ENCODE results near the gene FADS1.

FADS1 gene

GRCh38 chr11:61815790-61816735 lies 740 bp downstream of the FADS1 start:
- Histone ChIP-seq H3K4me1 (ENCODE audit: insufficient read depth, low read length, severe bottlenecking) (peaks cover 19% of the 10 kb centered on the region), H3K9ac (ENCODE audit: low read length) (peak overlapping the region; percentile 78), H3K27ac (ENCODE audit: low read depth, low read length, poor library complexity, severe bottlenecking) (peak overlapping the region; percentile 73), H3K9me2 (ENCODE audit: low read depth, low read length) (no peaks in the 10 kb centered on the region), H4K20me1 (ENCODE audit: insufficient read depth, low read length) (no peaks in the 10 kb centered on the region), H3K4me3 (ENCODE audit: low read depth, low read length, poor library complexity, severe bottlenecking) (peak overlapping the region; percentile 70), H3K36me3 (ENCODE audit: insufficient read depth, low read length) (peaks cover 17% of the 10 kb centered on the region), H3K79me2 (ENCODE audit: insufficient read depth, low read length) (no peaks in the 10 kb centered on the region), H3K9me3 (ENCODE audit: low read length) (no peaks in the 10 kb centered on the region), H3F3A (ENCODE audit: insufficient read depth, low read length) (no peaks in the 10 kb centered on the region), H3K4me2 (ENCODE audit: low read length) (peak overlapping the region; percentile 91), H2AFZ (ENCODE audit: low read length) (no peak overlapping the region), H3K27me3 (ENCODE audit: insufficient read depth, low read length) (no peaks in the 10 kb centered on the region)
- TF ChIP-seq EZH2 (IDR thresholded peaks at IDR 0.05; ENCODE audit: borderline replicate concordance, low read length) (no peak), CTCF (IDR thresholded peaks at IDR 0.05; ENCODE audit: low read length) (no peak)

- Histone ChIP-seq H3K4me1 (ENCODE audit: insufficient read depth, low read length, severe bottlenecking) (peaks cover 19% of the 10 kb centered on the region), H3K9me2 (ENCODE audit: low read depth, low read length) (no peaks in the 10 kb centered on the region), H2AFZ (ENCODE audit: low read length) (no peak overlapping the region), H3K4me3 (ENCODE audit: low read depth, low read length, poor library complexity, severe bottlenecking) (peak overlapping the region; percentile 70), H3F3A (ENCODE audit: insufficient read depth, low read length) (no peaks in the 10 kb centered on the region), H3K9me3 (ENCODE audit: low read length) (no peaks in the 10 kb centered on the region), H3K27me3 (ENCODE audit: insufficient read depth, low read length) (no peaks in the 10 kb centered on the region), H3K79me2 (ENCODE audit: insufficient read depth, low read length) (no peaks in the 10 kb centered on the region), H3K9ac (ENCODE audit: low read length) (peak overlapping the region; percentile 78), H3K27ac (ENCODE audit: low read depth, low read length, poor library complexity, severe bottlenecking) (peak overlapping the region; percentile 73), H3K36me3 (ENCODE audit: insufficient read depth, low read length) (peaks cover 23% of the 10 kb centered on the region), H4K20me1 (ENCODE audit: insufficient read depth, low read length) (no peaks in the 10 kb centered on the region), H3K4me2 (ENCODE audit: low read length) (peak overlapping the region; percentile 91)
- TF ChIP-seq EZH2 (IDR thresholded peaks at IDR 0.05; ENCODE audit: borderline replicate concordance, low read length) (no peak), CTCF (IDR thresholded peaks at IDR 0.05; ENCODE audit: low read length) (no peak)
Measured at GRCh38 chr11:61814958-61815789, 1.6 kb downstream of the FADS1 start.

- no peaks in the 10 kb centered on the region for H4K20me1 ChIP-seq (ENCODE audit: insufficient read depth, low read length)
- H3K79me2 ChIP-seq (ENCODE audit: insufficient read depth, low read length): no peaks in the 10 kb centered on the region
- H3F3A ChIP-seq (ENCODE audit: insufficient read depth, low read length): no peaks in the 10 kb centered on the region
- no peaks in the 10 kb centered on the region for H3K9me2 ChIP-seq (ENCODE audit: low read depth, low read length)
- peak overlapping the region; percentile 70 for H3K4me3 ChIP-seq (ENCODE audit: low read depth, low read length, poor library complexity, severe bottlenecking)
- TF ChIP-seq CTCF (IDR thresholded peaks at IDR 0.05; ENCODE audit: low read length): no peak
- TF ChIP-seq EZH2 (IDR thresholded peaks at IDR 0.05; ENCODE audit: borderline replicate concordance, low read length): no peak
- H3K9me3 ChIP-seq (ENCODE audit: low read length): no peaks in the 10 kb centered on the region
- H3K4me1 ChIP-seq (ENCODE audit: insufficient read depth, low read length, severe bottlenecking): peaks cover 19% of the 10 kb centered on the region
- peak overlapping the region; percentile 73 for H3K27ac ChIP-seq (ENCODE audit: low read depth, low read length, poor library complexity, severe bottlenecking)
- peak overlapping the region; percentile 91 for H3K4me2 ChIP-seq (ENCODE audit: low read length)
- no peak overlapping the region for H2AFZ ChIP-seq (ENCODE audit: low read length)
- no peaks in the 10 kb centered on the region for H3K27me3 ChIP-seq (ENCODE audit: insufficient read depth, low read length)
- peaks cover 30% of the 10 kb centered on the region for H3K36me3 ChIP-seq (ENCODE audit: insufficient read depth, low read length)
- H3K9ac ChIP-seq (ENCODE audit: low read length): peak overlapping the region; percentile 78; the same call in 1 of the 2 replicates
Measured at GRCh38 chr11:61814247-61814957, 2.4 kb downstream of the FADS1 start.
